HepG2 (cell line): ENCODE measurements around the gene PLA2G12A. TPM values are rescaled to one million over a fixed set of nuclear protein-coding genes. Genes with fewer than 3 reads are reported as not detected.

ENCODE experiments used
- ATAC-seq: fragments of 200-7000 bp; cut with Tn5 transposase; 3 replicates; pipeline ENCODE4 v1.9.1; 2020; ENCODE audit warnings: mild to moderate bottlenecking, moderate library complexity
- BruUV-seq: library from RNA; stranded (reverse); fragments of 400-500 nt; replicated peaks from 2 replicates; lab custom pipeline; 2021; lab: Mats Ljungman, UMichigan
- CTCF ChIA-PET: fragments of 300-600 bp; formaldehyde crosslinking; extraction: SDS; loops from one replicate; lab custom pipeline; 2021; ENCODE audit warnings: low total read pairs, inconsistent platforms, low intra/inter-chr PET ratio; lab: Yijun Ruan, JAX
- POLR2A ChIA-PET: fragments of 350-600 bp; sonication (Branson Sonifier 250); formaldehyde crosslinking; loops from one replicate; lab custom pipeline; 2020; ENCODE audit warnings: antibody characterized with exemption, inconsistent platforms; lab: Yijun Ruan, JAX
- DNase-seq: peaks from one replicate; pipeline ENCODE4 v3.0.0-alpha.2; 2015; ENCODE audit warnings: low spot score
- FAIRE-seq: peaks from 3 replicates; lab custom pipeline; 2011; peaks lifted over from hg19 to GRCh38; lab: Jason Lieb, UNC
- H2AFZ ChIP-seq: one replicate; pipeline ENCODE4 v1.6.1; 2011; ENCODE audit warnings: low read length, inconsistent platforms
- H3K27ac ChIP-seq: fragments of 300-600 bp; 3 replicates; pipeline ENCODE4 v1.8.0; 2011; ENCODE audit warnings: mixed run types, mild to moderate bottlenecking, mixed read lengths, low read length, inconsistent platforms; ENCODE audit not compliant: insufficient read depth; ENCODE audit errors: extremely low read length
- H3K27me3 ChIP-seq, 2 experiments: fragments of 200-600 bp in 1 of 2; 2 replicates in 1 of 2; 3 replicates in 1 of 2; pipeline versions ENCODE4 v1.6.0 to v1.8.0; 2011; ENCODE audit warnings: low read length in 2 of 2, mild to moderate bottlenecking in 2 of 2, moderate library complexity in 2 of 2, inconsistent platforms in 1 of 2; ENCODE audit not compliant: insufficient read depth in 2 of 2, control insufficient read depth in 1 of 2
- H3K36me3 ChIP-seq, 2 experiments: fragments of 200-600 bp in 1 of 2; replicated peaks in 1 of 2; 2 replicates in 1 of 2; 3 replicates in 1 of 2; pipeline versions ENCODE4 v1.5.1 to v1.8.0; 2011; ENCODE audit warnings: low read length in 2 of 2, inconsistent platforms in 1 of 2; ENCODE audit not compliant: insufficient read depth in 2 of 2, control insufficient read depth in 1 of 2
- H3K4me1 ChIP-seq: 2 replicates; pipeline ENCODE4 v1.5.1; 2012; ENCODE audit warnings: low read length, inconsistent platforms; ENCODE audit not compliant: insufficient read depth
- H3K4me2 ChIP-seq: 2 replicates; pipeline ENCODE4 v1.6.0; 2011; ENCODE audit warnings: low read depth, low read length, inconsistent platforms
- H3K4me3 ChIP-seq, 3 experiments: fragments of 200-600 bp in 1 of 3; sonication (generic), shearing (Covaris generic) in 1 of 3; replicated peaks in 1 of 3; 2 replicates each; pipeline ENCODE4 v1.5.1; 2011 to 2016; ENCODE audit warnings: low read length in 3 of 3, inconsistent platforms in 2 of 3, low read depth in 2 of 3, mild to moderate bottlenecking in 2 of 3, control low read depth in 1 of 3, mixed read lengths in 1 of 3; ENCODE audit not compliant: insufficient read depth in 1 of 3
- H3K79me2 ChIP-seq: one replicate; pipeline ENCODE4 v1.6.1; 2011; ENCODE audit warnings: low read length, inconsistent platforms; ENCODE audit not compliant: insufficient read depth
- H3K9ac ChIP-seq: 2 replicates; pipeline ENCODE4 v1.6.0; 2011; ENCODE audit warnings: mild to moderate bottlenecking, low read depth, low read length, inconsistent platforms; ENCODE audit not compliant: insufficient read depth
- H3K9me3 ChIP-seq: 2 replicates; pipeline ENCODE4 v1.5.1; 2012; ENCODE audit warnings: mild to moderate bottlenecking, low read length
- H4K20me1 ChIP-seq: 2 replicates; pipeline ENCODE4 v1.6.0; 2011; ENCODE audit warnings: inconsistent platforms, mild to moderate bottlenecking, low read length, moderate library complexity; ENCODE audit not compliant: insufficient read depth
- RAD51 ChIP-seq: fragments of 450-650 bp; IDR thresholded peaks from 2 replicates; pipeline ENCODE4 v1.6.1; 2016; ENCODE audit warnings: borderline replicate concordance
- ZBTB2 ChIP-seq: sonication (generic); formaldehyde crosslinking; IDR thresholded peaks from 2 replicates; pipeline ENCODE4 v1.8.0; 2022; ENCODE audit warnings: low read depth, missing genetic modification reagents
- ZNF30 ChIP-seq: sonication (generic); formaldehyde crosslinking; IDR thresholded peaks from 2 replicates; pipeline ENCODE4 v1.5.0; 2020; ENCODE audit warnings: mild to moderate bottlenecking, missing genetic modification reagents
- ZNF414 ChIP-seq: sonication (generic); formaldehyde crosslinking; IDR thresholded peaks from 2 replicates; pipeline ENCODE4 v1.5.0; 2020; ENCODE audit warnings: missing genetic modification reagents
- WGBS: methylation state at CpG from one replicate; pipeline ENCODE4 v1.1.6; 2017; ENCODE audit warnings: low lambda C conversion rate; 5-methylcytosine and 5-hydroxymethylcytosine counted together
- in situ Hi-C: cut with HindIII; loops from 2 replicates; pipeline ENCODE4 v1.10.0; 2017; ENCODE audit warnings: low pct_unique_long_range_greater_than_20kb; ENCODE audit not compliant: extremely low pct_ligation_motif_present
- intact Hi-C: fragments of 100-400 bp; cut with micrococcal nuclease; formaldehyde crosslinking; loops from one replicate; pipeline ENCODE4 v1.10.0; 2022; ENCODE audit not compliant: unreplicated experiment
- polyA plus RNA-seq, 8 experiments: library from polyadenylated mRNA; depleted of rRNA in 3 of 8; stranded (reverse) in 7 of 8; unstranded in 1 of 8; fragments of >200 nt; fragmentation: Illumina TruSeq in 4 of 8; extraction: Trizol in 4 of 8; gene quantifications; 2 replicates each; pipeline versions ENCODE4 v1.2.1 to v1.2.3, GENCODE V29; 2011 to 2016; ENCODE audit warnings: low read depth in 4 of 8, missing spikeins in 1 of 8, mixed read lengths in 1 of 8; ENCODE audit not compliant: insufficient read depth in 1 of 8
- total RNA-seq, 5 experiments: library from RNA; depleted of rRNA; stranded (reverse); fragments of >200 nt; fragmentation: Illumina TruSeq; extraction: Trizol; gene quantifications; 2 replicates each; pipeline ENCODE4 v1.2.3, GENCODE V29; 2016; ENCODE audit warnings: low read depth in 1 of 5
- TF ChIP-seq, protein P1 (sequence below): sonication (generic); formaldehyde crosslinking; IDR thresholded peaks from 2 replicates; pipeline ENCODE4 v1.4.0; 2020; ENCODE audit warnings: mild to moderate bottlenecking, missing genetic modification reagents

PLA2G12A gene
- total and polyA plus RNA-seq, 2 of the 13 experiments (the other 11 are each of a cell fraction or from before 2014, with no cell fraction given) = 61.2 to 64.0 TPM

- ChIA-PET CTCF (no interaction called here), POLR2A (no interaction called here)
- no TSS peak for BruUV-seq
- Histone ChIP-seq H3K9ac (no peak overlapping the region), H3K4me3 (no peak overlapping the region), H3K27ac (no peak overlapping the region), H3K79me2 (peaks cover 2% of the 10 kb centered on the region), H3K4me1 (no peaks in the 10 kb centered on the region), H3K9me3 (no peaks in the 10 kb centered on the region), H2AFZ (no peak overlapping the region), H3K36me3 (peaks cover 21 to 57% of the 10 kb centered on the region in 2 experiments), H3K4me2 (no peak overlapping the region), H3K27me3 (no peaks in the 10 kb centered on the region), H4K20me1 (peaks cover 3% of the 10 kb centered on the region)
- WGBS = 81% methylated on average over 5 of the region's 5 CpGs
- ATAC-seq = no peak
- no peak for FAIRE-seq
- intact Hi-C loops (loop anchor here (5.0 kb wide), 1 partner anchor 37 kb away; the partner anchor contains the start of gene CFI), in situ Hi-C loops (no loop called here)
- no peak for DNase-seq
- TF ChIP-seq ZNF30 (no peak), RAD51 (no peak), ZNF414 (no peak), ZBTB2 (CRISPR knock-in tag) (no peak)
- TF ChIP-seq, protein P1, sequence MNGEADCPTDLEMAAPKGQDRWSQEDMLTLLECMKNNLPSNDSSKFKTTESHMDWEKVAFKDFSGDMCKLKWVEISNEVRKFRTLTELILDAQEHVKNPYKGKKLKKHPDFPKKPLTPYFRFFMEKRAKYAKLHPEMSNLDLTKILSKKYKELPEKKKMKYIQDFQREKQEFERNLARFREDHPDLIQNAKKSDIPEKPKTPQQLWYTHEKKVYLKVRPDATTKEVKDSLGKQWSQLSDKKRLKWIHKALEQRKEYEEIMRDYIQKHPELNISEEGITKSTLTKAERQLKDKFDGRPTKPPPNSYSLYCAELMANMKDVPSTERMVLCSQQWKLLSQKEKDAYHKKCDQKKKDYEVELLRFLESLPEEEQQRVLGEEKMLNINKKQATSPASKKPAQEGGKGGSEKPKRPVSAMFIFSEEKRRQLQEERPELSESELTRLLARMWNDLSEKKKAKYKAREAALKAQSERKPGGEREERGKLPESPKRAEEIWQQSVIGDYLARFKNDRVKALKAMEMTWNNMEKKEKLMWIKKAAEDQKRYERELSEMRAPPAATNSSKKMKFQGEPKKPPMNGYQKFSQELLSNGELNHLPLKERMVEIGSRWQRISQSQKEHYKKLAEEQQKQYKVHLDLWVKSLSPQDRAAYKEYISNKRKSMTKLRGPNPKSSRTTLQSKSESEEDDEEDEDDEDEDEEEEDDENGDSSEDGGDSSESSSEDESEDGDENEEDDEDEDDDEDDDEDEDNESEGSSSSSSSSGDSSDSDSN (CRISPR knock-in tag) = no peak
Observed at GRCh38 chr4:109764789-109765402, 35.0 kb upstream of the PLA2G12A start.
